Esophagus mucosa (tissue), 1 donor: ENCODE measurements around the gene PEAK3. TPM values are rescaled to one million over a fixed set of nuclear protein-coding genes. Genes with fewer than 3 reads are reported as not detected.

Experiments
- ATAC-seq: fragments of 200-7000 bp; cut with Tn5 transposase; one replicate; pipeline ENCODE4 v1.9.1; 2020
- total RNA-seq: library from RNA; stranded (reverse); gene quantifications from one replicate; pipeline ENCODE4 v1.2.4, GENCODE V29; 2023
- donor health status: DM: yes; HTN: yes; CAD: no.

PEAK3 gene
- total RNA-seq, result 0.08 TPM

- peak; percentile 28 for ATAC-seq
Observed at GRCh38 chr19:2282062-2282861, at the start of gene PEAK3. Gene PEAK3 (minus strand): TSS chr19:2282175. CDS start chr19:2280931, 1,244 bp downstream.

GRCh38 chr19:2330632-2331284 is 48.8 kb upstream of the PEAK3 start:
- no peak for ATAC-seq

- ATAC-seq, result no peak
Observed at GRCh38 chr19:2330255-2330631, 48.3 kb upstream of the PEAK3 start.

GRCh38 chr19:2329501-2329916 is 47.5 kb upstream of the PEAK3 start:
- ATAC-seq, result no peak

- no peak for ATAC-seq
Observed at GRCh38 chr19:2329149-2329478, 47.1 kb upstream of the PEAK3 start.

GRCh38 chr19:2328401-2329148 is 46.6 kb upstream of the PEAK3 start, which contains the start of the genes LSM7 and SPPL2B:
Gene LSM7 (minus strand): TSS chr19:2328586. CDS start chr19:2328566, 20 bp downstream.
Gene SPPL2B (plus strand): TSS chr19:2328684. CDS start chr19:2328710, 26 bp downstream.
- peak; percentile 82 for ATAC-seq

- ATAC-seq, result peak; percentile 76
Observed at GRCh38 chr19:2327773-2328400, 45.9 kb upstream of the PEAK3 start.

- no peak for ATAC-seq
Observed at GRCh38 chr19:2326699-2327360, 44.9 kb upstream of the PEAK3 start.

GRCh38 chr19:2325281-2326046 is 43.5 kb upstream of the PEAK3 start:
- ATAC-seq, result no peak

- ATAC-seq, result no peak
Observed at GRCh38 chr19:2324220-2324948, 42.4 kb upstream of the PEAK3 start.

- no peak for ATAC-seq
Observed at GRCh38 chr19:2323707-2324106, 41.7 kb upstream of the PEAK3 start.

- ATAC-seq, result no peak
Observed at GRCh38 chr19:2321565-2322283, 39.7 kb upstream of the PEAK3 start.

- peak; percentile 35 for ATAC-seq
Observed at GRCh38 chr19:2320939-2321338, 39.0 kb upstream of the PEAK3 start.

- peak; percentile 58 for ATAC-seq
Observed at GRCh38 chr19:2320049-2320448, 38.1 kb upstream of the PEAK3 start.

GRCh38 chr19:2319551-2319950 is 37.6 kb upstream of the PEAK3 start:
- no peak for ATAC-seq

GRCh38 chr19:2318923-2319322 is 36.9 kb upstream of the PEAK3 start:
- ATAC-seq, result no peak

GRCh38 chr19:2317756-2318155 is 35.8 kb upstream of the PEAK3 start:
- ATAC-seq, result no peak

- ATAC-seq, result no peak
Observed at GRCh38 chr19:2317300-2317699, 35.3 kb upstream of the PEAK3 start.

GRCh38 chr19:2315818-2316353 is 33.9 kb upstream of the PEAK3 start:
- ATAC-seq, result peak; percentile 35
